IMR-90 (cell line): Measurements from ENCODE around the gene ACOT7. TPM values are rescaled to one million over a fixed set of nuclear protein-coding genes. Genes with fewer than 3 reads are reported as not detected.

Experiments
- ATAC-seq: fragments of 200-7000 bp; cut with Tn5 transposase; 2 replicates; pipeline ENCODE4 v1.9.1; 2020; ENCODE audit warnings: low read depth, mild to moderate bottlenecking, moderate library complexity
- BruUV-seq: library from RNA; stranded (reverse); fragments of 400-500 nt; replicated peaks from 2 replicates; lab custom pipeline; 2021; lab: Mats Ljungman, UMichigan
- CTCF ChIA-PET: fragments of 300-600 bp; formaldehyde crosslinking; extraction: SDS; loops from one replicate; lab custom pipeline; 2021; ENCODE audit warnings: antibody characterized with exemption; lab: Yijun Ruan, JAX
- POLR2A ChIA-PET: fragments of 300-600 bp; sonication (Branson Sonifier 250); formaldehyde crosslinking; loops from one replicate; lab custom pipeline; 2022; ENCODE audit warnings: antibody characterized with exemption; ENCODE audit not compliant: unreplicated experiment; lab: Charles Lee
- DNase-seq: peaks from one replicate; pipeline ENCODE4 v3.0.0; 2013
- H2AFZ ChIP-seq: replicated peaks from 2 replicates; pipeline ENCODE3; 2013; ENCODE audit warnings: low read length, mild to moderate bottlenecking; ENCODE audit not compliant: poor library complexity
- H2AK5ac ChIP-seq: 2 replicates; pipeline ENCODE4 v1.6.1; 2013; ENCODE audit warnings: low read depth, low read length, inconsistent platforms
- H2AK9ac ChIP-seq: replicated peaks from 2 replicates; pipeline ENCODE3; 2013; ENCODE audit warnings: mild to moderate bottlenecking, low read depth, low read length, moderate library complexity; ENCODE audit not compliant: poor library complexity
- H2BK120ac ChIP-seq: 2 replicates; pipeline ENCODE4 v1.6.1; 2013; ENCODE audit warnings: low read depth, low read length, inconsistent platforms
- H2BK15ac ChIP-seq: 3 replicates; pipeline ENCODE4 v1.6.1; 2013; ENCODE audit warnings: low read depth, low read length, inconsistent platforms
- H2BK20ac ChIP-seq: 2 replicates; pipeline ENCODE4 v1.6.1; 2013; ENCODE audit warnings: low read depth, mild to moderate bottlenecking, inconsistent platforms, low read length, moderate library complexity
- H2BK5ac ChIP-seq: 2 replicates; pipeline ENCODE4 v1.6.1; 2013; ENCODE audit warnings: mild to moderate bottlenecking, low read depth, low read length, inconsistent platforms; ENCODE audit not compliant: poor library complexity, severe bottlenecking
- H3K14ac ChIP-seq: replicated peaks from 2 replicates; pipeline ENCODE4 v1.6.1; 2013; ENCODE audit warnings: low read depth, low read length, inconsistent platforms
- H3K18ac ChIP-seq: 2 replicates; pipeline ENCODE4 v1.6.1; 2013; ENCODE audit warnings: low read depth, low read length, control low read depth
- H3K23ac ChIP-seq: 2 replicates; pipeline ENCODE4 v1.6.1; 2013; ENCODE audit warnings: low read depth, low read length, inconsistent platforms
- H3K27ac ChIP-seq: 2 replicates; pipeline ENCODE4 v1.5.1; 2013; ENCODE audit warnings: mild to moderate bottlenecking, control low read depth, low read length; ENCODE audit not compliant: insufficient read depth
- H3K27me3 ChIP-seq: 2 replicates; pipeline ENCODE4 v1.6.1; 2013; ENCODE audit warnings: low read length; ENCODE audit not compliant: control insufficient read depth, insufficient read depth
- H3K36me3 ChIP-seq: 2 replicates; pipeline ENCODE4 v1.6.1; 2013; ENCODE audit warnings: low read length, mixed read lengths; ENCODE audit not compliant: control insufficient read depth, insufficient read depth
- H3K4ac ChIP-seq: 2 replicates; pipeline ENCODE4 v1.6.1; 2013; ENCODE audit warnings: low read depth, low read length, inconsistent platforms
- H3K4me1 ChIP-seq: 2 replicates; pipeline ENCODE4 v1.6.1; 2013; ENCODE audit warnings: low read length, mixed read lengths; ENCODE audit not compliant: control insufficient read depth, insufficient read depth
- H3K4me2 ChIP-seq: 2 replicates; pipeline ENCODE4 v1.6.1; 2013; ENCODE audit warnings: low read depth, mild to moderate bottlenecking, control low read depth, low read length, moderate library complexity
- H3K4me3 ChIP-seq: 2 replicates; pipeline ENCODE4 v1.5.1; 2013; ENCODE audit warnings: low read depth, mild to moderate bottlenecking, control low read depth, low read length, moderate library complexity; ENCODE audit not compliant: insufficient read depth
- H3K56ac ChIP-seq: 2 replicates; pipeline ENCODE4 v1.6.1; 2013; ENCODE audit warnings: low read length, inconsistent platforms; ENCODE audit not compliant: insufficient read depth; ENCODE audit errors: extremely low read depth
- H3K79me1 ChIP-seq, 2 experiments: 2 replicates each; pipeline ENCODE4 v1.6.1; 2013; ENCODE audit warnings: low read length in 2 of 2, inconsistent platforms in 1 of 2, low read depth in 1 of 2
- H3K9ac ChIP-seq: 2 replicates; pipeline ENCODE4 v1.6.1; 2013; ENCODE audit warnings: low read depth, low read length, control low read depth
- H3K9me1 ChIP-seq: 2 replicates; pipeline ENCODE4 v1.6.1; 2013; ENCODE audit warnings: low read length, inconsistent platforms; ENCODE audit not compliant: insufficient read depth
- H3K9me3 ChIP-seq: 2 replicates; pipeline ENCODE4 v1.6.1; 2013; ENCODE audit warnings: low read length; ENCODE audit not compliant: control insufficient read depth, insufficient read depth
- H4K20me1 ChIP-seq: 2 replicates; pipeline ENCODE4 v1.6.1; 2013; ENCODE audit warnings: low read length, inconsistent platforms; ENCODE audit not compliant: insufficient read depth
- H4K5ac ChIP-seq: 2 replicates; pipeline ENCODE4 v1.6.1; 2013; ENCODE audit warnings: mild to moderate bottlenecking, low read depth, low read length, control low read depth
- H4K8ac ChIP-seq, 2 experiments: 2 replicates each; pipeline ENCODE4 v1.6.1; 2013; ENCODE audit warnings: low read depth in 2 of 2, low read length in 2 of 2, control low read depth in 1 of 2, inconsistent platforms in 1 of 2
- H4K91ac ChIP-seq: 2 replicates; pipeline ENCODE4 v1.6.1; 2013; ENCODE audit warnings: low read depth, low read length, inconsistent platforms; ENCODE audit not compliant: insufficient read depth
- FOS ChIP-seq: fragments of 150-350 bp; IDR thresholded peaks from 2 replicates; pipeline ENCODE4 v1.6.1; 2016; ENCODE audit warnings: low read depth, low read length
- RAD21 ChIP-seq: IDR thresholded peaks from 2 replicates; pipeline ENCODE4 v1.6.1; 2012; ENCODE audit warnings: low read length, improper control_type of control experiment
- WGBS, 2 experiments: methylation state at CpG; one replicate each; pipeline versions ENCODE4 v1.1.5 to v1.1.7; 2013; ENCODE audit warnings: missing lambda C conversion rate in 2 of 2; ENCODE audit not compliant: insufficient read length in 1 of 2; ENCODE audit errors: extremely low coverage in 2 of 2; 5-methylcytosine and 5-hydroxymethylcytosine counted together
- dilution Hi-C: fragments of 300-500 bp; cut with HindIII; formaldehyde crosslinking; loops from one replicate; pipeline ENCODE4 v1.14.3; 2018; ENCODE audit warnings: low sequenced_read_pairs; ENCODE audit not compliant: unreplicated experiment
- in situ Hi-C: fragments of 300-500 bp; cut with MboI; formaldehyde crosslinking; loops from 3 replicates; pipeline ENCODE4 v1.14.3; 2019; ENCODE audit warnings: low sequenced_read_pairs, inconsistent platforms, mixed read lengths
- intact Hi-C: fragments of 100-400 bp; cut with micrococcal nuclease; formaldehyde crosslinking; loops from 2 replicates; pipeline ENCODE4 v1.10.0; 2022
- polyA plus RNA-seq, 3 experiments: library from polyadenylated mRNA; depleted of rRNA; stranded (reverse); fragments of >200 nt; gene quantifications; 2 replicates each; pipeline ENCODE4 v1.2.3, GENCODE V29; 2012; ENCODE audit warnings: low replicate concordance in 1 of 3
- total RNA-seq: library from RNA; depleted of rRNA; stranded (reverse); fragments of >200 nt; gene quantifications from 2 replicates; pipeline ENCODE4 v1.2.3, GENCODE V29; 2012

ACOT7 gene
- total and polyA plus RNA-seq, 2 of the 4 experiments (the other 2 are of a cell fraction), result 51.6 to 242 TPM

GRCh38 chr1:6321205-6321604 is 72.4 kb downstream of the ACOT7 start:
- Histone ChIP-seq H3K9me1 (peaks cover 4% of the 10 kb centered on the region; the same call in 1 of the 2 replicates), H4K5ac (no peak overlapping the region), H4K20me1 (no peaks in the 10 kb centered on the region), H3K4me1 (peaks cover 5% of the 10 kb centered on the region; the same call in 1 of the 2 replicates), H3K9me3 (no peaks in the 10 kb centered on the region), H2BK20ac (no peak overlapping the region), H3K4me3 (no peak overlapping the region), H2AK5ac (no peak overlapping the region), H3K27me3 (no peaks in the 10 kb centered on the region), H4K8ac (no peak overlapping the region), H3K23ac (no peak overlapping the region), H3K36me3 (0 out of 2 replicates have a peak, but pooled peaks cover under 1% of the 10 kb centered on the region), H2BK5ac (no peak overlapping the region), H2AFZ (no peak overlapping the region), H3K18ac (no peak overlapping the region), H3K9ac (no peak overlapping the region), H3K4me2 (no peak overlapping the region), H4K91ac (no peak overlapping the region), H3K27ac (no peak overlapping the region), H3K14ac (no peak overlapping the region), H3K4ac (no peak overlapping the region), H2AK9ac (no peak overlapping the region), H2BK15ac (no peak overlapping the region), H3K79me1 (no peaks in the 10 kb centered on the region), H3K56ac (no peak overlapping the region), H2BK120ac (no peak overlapping the region)
- intact Hi-C loops, result no loop called here
- DNase-seq, result no peak
- ChIA-PET CTCF (interaction anchor here (1.4 kb wide), 1 partner anchor 9 kb away, joined by 3 read pairs; no protein-coding TSS in a partner anchor), POLR2A (no interaction called here)
- dilution Hi-C loops, result no loop called here
- TF ChIP-seq FOS (no peak), RAD21 (no peak)
- WGBS, 2 experiments, result 100% methylated on average over 1 of the region's 8 CpGs; no CpG with 5 or more reads in 1 of the 2 experiments
- no TSS peak for BruUV-seq
- in situ Hi-C loops, result no loop called here
- ATAC-seq, result no peak
